GM20431 (cell line): ENCODE measurements around the gene IL6ST.
"Not testable (repeated sequence)": the region's sequence is repeated elsewhere in the genome, so short reads cannot be mapped to it uniquely, and the experiment has no call there.

Source experiments
- in situ Hi-C: fragments of 300-500 bp; cut with MseI, MboI; formaldehyde crosslinking; loops from one replicate; pipeline ENCODE4 v1.15.0; 2020; ENCODE audit warnings: low sequenced_read_pairs; ENCODE audit not compliant: unreplicated experiment

The IL6ST gene

GRCh38 chr5:56006094-56006493, 11.3 kb upstream of the IL6ST start:
- in situ Hi-C loops = no loop called here

GRCh38 chr5:56004874-56005273, 10.1 kb upstream of the IL6ST start:
- in situ Hi-C loops = no loop called here

GRCh38 chr5:56003679-56004078, 8.9 kb upstream of the IL6ST start:
- in situ Hi-C loops = no loop called here

GRCh38 chr5:56003179-56003578, 8.4 kb upstream of the IL6ST start:
- in situ Hi-C loops = no loop called here

GRCh38 chr5:56002303-56002702, 7.5 kb upstream of the IL6ST start:
- in situ Hi-C loops = no loop called here

- in situ Hi-C loops = not testable (repeated sequence)
Observed at GRCh38 chr5:56000221-56000620, 5.5 kb upstream of the IL6ST start.

GRCh38 chr5:55998966-55999365, 4.2 kb upstream of the IL6ST start:
- in situ Hi-C loops = no loop called here

GRCh38 chr5:55997742-55998351, 3.1 kb upstream of the IL6ST start:
- in situ Hi-C loops = no loop called here

- in situ Hi-C loops = no loop called here
Observed at GRCh38 chr5:55994998-55995914, 493 bp upstream of the IL6ST start.

- in situ Hi-C loops = no loop called here
Observed at GRCh38 chr5:55993731-55994494, 850 bp downstream of the IL6ST start.

- in situ Hi-C loops = no loop called here
Observed at GRCh38 chr5:55993013-55993412, 1.8 kb downstream of the IL6ST start.

GRCh38 chr5:55991768-55992486, 2.8 kb downstream of the IL6ST start:
- in situ Hi-C loops = no loop called here

GRCh38 chr5:55990895-55991294, 3.9 kb downstream of the IL6ST start:
- in situ Hi-C loops = not testable (repeated sequence)

GRCh38 chr5:55989860-55990259, 4.9 kb downstream of the IL6ST start:
- in situ Hi-C loops = no loop called here

GRCh38 chr5:55988979-55989638, 5.7 kb downstream of the IL6ST start:
- in situ Hi-C loops = no loop called here

- in situ Hi-C loops = not testable (repeated sequence)
Observed at GRCh38 chr5:55988428-55988827, 6.3 kb downstream of the IL6ST start.

GRCh38 chr5:55986931-55987330, 7.8 kb downstream of the IL6ST start:
- in situ Hi-C loops = no loop called here

GRCh38 chr5:55985181-55985580, 9.6 kb downstream of the IL6ST start:
- in situ Hi-C loops = no loop called here

- in situ Hi-C loops = no loop called here
Observed at GRCh38 chr5:55983986-55984385, 10.8 kb downstream of the IL6ST start.

GRCh38 chr5:55982957-55983381, 11.8 kb downstream of the IL6ST start:
- in situ Hi-C loops = no loop called here
